GM21423 (cell line): Measurements from ENCODE around the gene GNAZ.
A peak's percentile ranks its signal among the peaks of the same experiment; 100 is the strongest.

Experiments
- ATAC-seq: cut with Tn5 transposase; IDR thresholded peaks from one replicate; pipeline ENCODE4 v1.9.1; 2021; ENCODE audit warnings: mild to moderate bottlenecking, moderate library complexity; ENCODE audit not compliant: unreplicated experiment

The GNAZ gene

DNA sequence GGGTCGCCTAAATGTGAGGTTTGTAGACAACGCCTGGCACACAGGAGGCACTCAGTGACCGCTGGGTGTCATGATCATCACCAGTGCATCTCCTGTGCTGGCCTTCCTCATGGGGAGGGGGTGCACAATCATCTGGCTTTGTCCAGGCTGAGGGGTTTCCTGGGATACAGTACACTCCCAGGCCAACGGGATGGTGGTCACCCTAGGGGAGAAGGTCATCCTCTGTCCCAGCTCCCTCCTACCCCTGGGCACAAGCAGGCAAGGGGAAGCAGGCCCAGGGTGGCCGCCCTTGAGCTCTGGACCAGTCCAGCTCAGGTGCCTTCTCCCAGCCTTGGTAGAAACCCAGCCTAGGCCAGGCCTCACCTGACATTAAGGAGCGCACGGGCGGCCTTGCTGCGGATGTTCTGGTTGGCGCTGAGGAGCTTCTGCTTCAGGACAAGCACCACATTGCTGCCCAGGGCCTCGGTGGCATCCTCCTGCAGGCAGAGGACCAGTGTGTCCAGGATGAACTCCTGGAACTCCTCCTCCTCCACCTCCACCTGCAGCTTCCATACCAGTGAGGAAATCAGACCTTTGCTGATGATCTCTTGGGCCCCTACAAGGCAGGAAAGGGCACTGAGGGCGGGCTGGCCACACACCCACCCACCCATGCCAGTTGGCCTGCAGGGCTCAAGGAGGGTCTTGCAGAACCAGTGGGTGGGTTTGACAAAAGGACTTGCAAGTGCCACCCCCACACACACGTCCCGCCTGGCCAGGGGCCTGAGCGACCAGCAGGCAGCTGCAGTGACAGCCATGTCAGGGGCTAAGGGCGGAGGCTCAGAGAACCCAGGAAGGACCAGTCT lies 6.6 kb upstream of the GNAZ start:
- ATAC-seq: no peak

DNA sequence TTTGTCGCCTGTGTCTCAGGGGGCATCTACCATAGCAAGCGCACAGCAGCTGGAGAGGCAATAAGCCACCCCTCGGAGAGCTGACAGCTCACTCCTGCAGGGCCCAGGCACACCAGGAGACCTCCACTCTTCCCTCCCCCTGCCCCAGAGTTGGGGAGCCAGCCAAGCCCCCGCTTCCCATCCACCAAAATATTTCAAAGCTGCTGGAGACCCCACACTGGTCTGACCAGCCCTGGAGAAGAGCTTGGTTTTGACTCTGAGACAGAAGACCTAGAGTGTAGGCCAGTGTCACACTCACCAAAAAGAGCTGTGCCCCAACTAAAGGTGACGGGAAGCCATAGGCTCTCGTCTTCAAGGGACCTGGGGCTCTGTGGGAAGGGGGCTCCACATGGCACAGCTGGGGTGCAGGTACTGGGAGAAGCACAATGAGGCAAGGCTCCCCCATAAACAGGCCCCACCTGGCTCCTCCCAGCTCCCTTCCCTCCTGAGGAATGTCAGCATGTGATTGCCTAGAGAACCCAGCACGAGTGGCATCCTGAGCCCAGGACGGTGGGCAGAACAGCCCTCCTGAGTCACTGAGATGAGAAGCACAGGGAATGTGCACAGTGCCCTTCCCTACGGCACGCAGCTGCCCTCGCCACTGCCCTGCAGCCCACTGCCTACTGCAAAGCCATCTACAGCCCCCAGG lies 5.8 kb upstream of the GNAZ start:
- ATAC-seq: no peak

DNA sequence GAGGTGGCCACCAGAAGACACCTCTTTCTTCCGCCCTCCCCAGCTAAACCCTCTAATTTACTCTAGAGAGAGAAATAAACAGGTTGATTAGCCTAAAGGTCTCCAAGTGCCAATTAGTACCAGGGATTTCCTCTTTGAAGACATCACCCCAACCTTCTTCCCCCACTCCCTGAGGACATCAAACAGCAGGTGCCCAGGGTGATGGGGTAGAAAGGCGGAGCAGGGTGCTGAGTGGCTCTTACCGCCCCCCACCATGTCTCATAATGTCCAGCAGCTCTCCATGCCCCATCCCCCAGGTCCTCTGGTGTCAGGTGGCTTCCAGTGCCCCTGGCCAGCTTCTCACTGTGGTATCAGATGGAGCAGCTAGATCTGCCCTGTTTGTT lies 5.3 kb upstream of the GNAZ start:
- ATAC-seq: no peak

DNA sequence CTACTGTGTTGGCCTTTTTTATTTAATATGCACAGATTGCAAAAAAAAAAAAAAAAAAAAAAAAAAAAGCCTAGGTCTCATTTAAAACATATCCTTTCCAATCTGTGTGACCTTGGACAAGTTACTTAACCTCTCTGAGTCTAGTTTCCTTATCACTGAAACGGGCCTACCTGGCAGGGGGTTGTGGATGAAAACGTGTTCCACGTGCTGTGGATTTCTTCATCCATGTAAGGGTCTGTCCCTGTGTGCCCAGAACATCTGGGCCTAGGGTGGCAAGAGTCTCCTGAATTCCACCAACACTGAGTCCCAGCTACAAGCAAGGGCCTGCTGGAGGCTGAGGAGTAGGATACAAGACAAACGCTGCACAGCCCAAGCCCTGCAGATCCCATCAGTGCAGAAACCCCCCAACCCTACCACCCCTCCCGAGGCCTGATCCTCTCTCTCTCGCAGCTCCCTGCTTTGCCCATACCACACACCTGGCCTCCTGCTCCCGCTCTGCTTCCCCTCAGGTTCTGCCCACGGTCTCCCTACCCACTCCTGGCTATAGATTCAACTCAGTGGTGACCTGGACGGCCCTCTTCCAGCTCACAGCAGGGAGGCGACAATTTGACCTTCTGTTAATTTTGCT lies 4.7 kb upstream of the GNAZ start:
- ATAC-seq: no peak

DNA sequence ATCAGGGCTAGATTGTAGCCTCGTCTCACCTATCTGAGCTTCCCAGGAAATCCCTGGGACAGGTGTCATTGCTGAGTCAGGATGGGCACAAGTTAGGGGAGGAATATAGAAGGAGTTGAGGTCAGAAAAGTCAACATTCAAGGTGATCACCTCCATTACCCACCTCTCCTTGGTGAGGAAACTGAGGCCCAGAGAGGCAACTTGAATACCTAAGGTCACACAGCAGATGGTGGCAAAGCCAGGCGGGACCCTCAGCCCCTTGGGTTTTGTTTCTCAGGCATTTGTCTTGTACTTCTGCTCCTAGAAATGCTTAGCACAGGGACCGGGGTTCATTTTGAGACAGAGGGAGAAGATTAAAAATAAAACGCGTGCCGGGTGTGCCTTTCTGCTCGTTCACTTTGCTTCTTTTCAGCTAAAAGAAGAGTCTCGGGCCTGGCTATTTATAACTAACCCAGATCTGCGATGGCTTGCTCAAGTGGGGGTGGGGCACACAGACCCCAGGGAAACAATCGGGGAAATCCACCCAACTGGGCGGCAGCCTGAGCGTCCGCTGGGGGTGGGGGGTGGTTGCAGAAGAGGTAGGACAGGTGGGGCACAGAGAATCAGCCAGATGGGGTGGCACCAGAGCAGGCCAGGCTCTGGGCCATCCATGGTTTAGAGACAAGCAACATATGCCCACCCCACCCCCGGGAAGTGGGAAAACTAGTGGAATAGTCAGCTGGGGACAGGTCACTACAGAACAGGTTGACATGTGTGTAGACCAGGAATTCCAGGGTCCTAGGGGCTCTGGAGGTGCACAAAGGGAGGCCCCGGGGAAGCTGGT lies 3.9 kb upstream of the GNAZ start:
- no peak for ATAC-seq

DNA sequence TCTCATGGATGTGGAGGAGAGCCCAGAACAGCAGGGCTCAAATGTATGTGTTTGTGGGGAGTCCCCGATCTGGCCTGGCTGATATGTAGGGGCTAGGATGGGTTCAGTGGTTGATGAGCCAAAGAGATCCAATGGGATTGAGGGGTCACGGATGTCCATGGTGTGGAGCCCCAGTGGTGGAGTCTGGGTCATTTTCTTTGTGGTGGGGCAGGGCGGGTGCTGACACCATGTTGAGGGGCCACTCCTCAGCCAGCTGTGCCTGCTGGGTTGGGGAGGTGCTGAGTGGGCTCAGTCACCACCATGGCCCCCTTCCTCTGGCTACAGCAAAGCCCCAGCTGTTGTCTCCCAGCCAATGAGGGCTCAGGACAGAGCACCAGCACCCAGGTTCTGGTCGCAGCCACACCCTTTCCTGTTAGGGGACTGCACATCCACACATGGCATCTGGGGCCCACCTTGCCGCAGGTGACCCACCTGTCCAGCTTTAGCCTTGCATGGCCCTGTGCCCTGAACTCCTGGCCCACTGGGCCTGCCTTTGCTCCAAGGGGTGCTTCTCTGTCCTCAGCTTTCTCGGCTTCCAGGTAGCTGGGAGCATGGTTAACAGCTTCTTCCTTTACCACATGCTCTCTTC lies 3.2 kb upstream of the GNAZ start:
- no peak for ATAC-seq

DNA sequence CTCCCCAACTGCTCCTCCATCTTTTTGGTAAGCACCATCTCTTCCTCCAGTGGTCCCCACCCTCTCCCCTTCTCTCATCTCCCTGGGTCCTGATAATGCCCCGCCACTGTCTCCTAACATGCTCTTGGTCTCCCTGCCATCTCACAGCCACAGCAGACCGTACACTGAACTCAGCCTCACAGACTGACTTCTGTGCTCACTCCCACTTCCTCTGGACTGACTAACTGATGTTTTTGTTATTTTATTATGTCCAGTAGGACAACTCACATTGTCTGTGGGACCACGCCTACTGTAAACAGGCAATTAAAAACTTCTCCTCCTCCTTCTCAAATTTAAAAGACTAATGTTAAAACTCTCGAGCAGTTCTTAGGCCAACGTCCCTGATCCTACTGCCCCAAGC lies 2.6 kb upstream of the GNAZ start:
- no peak for ATAC-seq

DNA sequence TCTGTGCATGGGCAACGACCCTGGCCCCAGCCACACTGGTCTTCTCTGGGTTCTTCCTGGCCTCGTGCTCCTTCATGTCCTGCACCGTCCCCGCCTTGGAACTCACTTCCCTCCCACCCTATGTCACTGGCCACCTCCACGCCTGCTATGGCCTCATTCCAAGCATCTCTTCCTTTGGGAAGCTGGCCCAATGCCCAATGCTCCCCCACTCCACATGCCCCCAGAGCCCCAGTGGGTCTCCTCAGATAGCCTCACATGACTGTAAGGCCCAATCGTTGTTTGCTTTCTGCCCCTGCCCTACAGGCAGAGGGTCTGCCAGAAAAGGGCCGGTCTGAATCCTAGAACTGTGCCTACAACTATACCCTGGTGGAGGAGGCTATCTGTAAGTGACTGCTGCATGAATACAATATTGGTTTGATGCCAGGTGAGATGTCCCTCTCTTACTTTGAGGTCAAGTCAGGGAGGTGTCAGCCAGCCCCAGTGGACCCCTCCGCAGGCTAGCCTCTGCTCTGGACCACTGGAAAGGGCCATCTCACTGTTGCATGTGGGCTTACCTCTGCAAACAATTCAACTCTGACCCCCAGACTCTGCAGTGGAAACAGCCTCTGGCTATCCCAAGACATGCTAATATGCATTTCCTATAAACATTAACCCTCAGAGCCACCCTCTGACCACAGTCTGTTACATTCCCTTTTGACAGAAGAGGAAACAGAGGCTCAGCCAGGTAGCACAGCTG lies 2.1 kb upstream of the GNAZ start:
- no peak for ATAC-seq

DNA sequence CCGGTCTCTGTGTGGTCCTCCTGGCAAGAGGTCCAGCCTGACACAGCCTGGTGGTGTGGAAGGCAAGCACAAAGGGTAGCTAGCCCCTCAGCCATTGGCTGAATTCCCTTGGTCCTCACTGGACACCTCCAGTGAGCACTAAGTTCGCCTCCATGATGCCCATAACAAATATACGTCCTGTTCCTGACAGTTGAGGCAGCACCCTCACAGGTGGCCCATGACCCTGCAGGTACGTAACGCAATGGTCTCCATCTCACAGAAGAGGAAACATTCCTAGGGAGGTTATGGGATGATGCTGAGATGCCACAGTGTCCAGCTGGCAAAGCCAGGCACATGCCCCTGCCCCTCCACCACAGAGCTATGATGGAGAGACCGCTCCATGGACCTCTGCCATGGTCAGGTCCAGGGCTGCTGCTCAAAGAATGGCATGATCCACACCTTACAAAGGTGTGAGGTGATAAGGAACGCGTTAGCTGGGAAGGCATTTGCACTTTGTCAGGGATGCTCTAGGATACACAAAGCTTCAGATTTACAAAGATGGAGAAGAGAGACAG lies 1.4 kb upstream of the GNAZ start:
- no peak for ATAC-seq

DNA sequence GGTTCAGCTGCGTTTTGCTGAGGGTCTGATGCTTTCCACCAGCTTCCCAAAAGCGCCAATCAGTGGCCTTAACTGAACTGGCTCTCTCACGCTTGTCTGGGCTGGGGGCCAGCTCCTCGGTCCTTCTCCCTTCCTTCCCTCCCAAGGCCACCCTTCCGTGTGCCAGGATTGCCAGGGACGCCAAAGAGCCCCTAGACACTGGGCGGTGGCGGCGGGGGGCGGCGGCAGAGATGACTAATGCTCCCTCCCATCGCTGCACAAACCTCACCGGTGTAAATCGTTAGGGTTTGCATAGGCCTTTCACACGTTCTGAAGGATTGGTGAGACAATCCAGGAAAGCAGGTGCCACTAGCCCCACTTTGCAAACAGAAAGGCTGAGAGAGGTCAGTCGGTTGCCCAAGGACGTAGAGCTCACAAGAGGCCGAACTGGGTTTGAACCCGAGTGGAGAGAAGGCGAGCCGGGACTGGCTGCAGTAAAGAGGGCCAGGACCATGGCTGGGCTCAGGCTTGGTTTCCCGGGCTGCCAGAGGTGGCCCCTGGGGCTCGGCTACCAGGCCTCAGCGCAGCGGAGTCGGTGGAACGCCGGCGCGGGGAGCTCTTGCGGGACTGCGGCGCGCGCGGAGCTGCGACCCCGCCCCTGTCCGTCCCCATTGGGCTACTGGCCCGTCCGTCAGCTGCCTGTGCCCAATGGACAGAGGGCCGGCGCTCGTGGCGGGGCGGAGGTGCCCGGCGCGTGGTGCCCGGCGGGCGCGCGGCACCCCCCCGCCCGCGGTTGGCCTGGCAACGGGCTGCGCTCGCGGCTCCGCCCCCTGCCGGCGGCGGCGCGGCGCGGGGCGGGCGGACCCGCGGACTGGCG lies 589 bp upstream of the GNAZ start:
- ATAC-seq: peak; percentile 72

DNA sequence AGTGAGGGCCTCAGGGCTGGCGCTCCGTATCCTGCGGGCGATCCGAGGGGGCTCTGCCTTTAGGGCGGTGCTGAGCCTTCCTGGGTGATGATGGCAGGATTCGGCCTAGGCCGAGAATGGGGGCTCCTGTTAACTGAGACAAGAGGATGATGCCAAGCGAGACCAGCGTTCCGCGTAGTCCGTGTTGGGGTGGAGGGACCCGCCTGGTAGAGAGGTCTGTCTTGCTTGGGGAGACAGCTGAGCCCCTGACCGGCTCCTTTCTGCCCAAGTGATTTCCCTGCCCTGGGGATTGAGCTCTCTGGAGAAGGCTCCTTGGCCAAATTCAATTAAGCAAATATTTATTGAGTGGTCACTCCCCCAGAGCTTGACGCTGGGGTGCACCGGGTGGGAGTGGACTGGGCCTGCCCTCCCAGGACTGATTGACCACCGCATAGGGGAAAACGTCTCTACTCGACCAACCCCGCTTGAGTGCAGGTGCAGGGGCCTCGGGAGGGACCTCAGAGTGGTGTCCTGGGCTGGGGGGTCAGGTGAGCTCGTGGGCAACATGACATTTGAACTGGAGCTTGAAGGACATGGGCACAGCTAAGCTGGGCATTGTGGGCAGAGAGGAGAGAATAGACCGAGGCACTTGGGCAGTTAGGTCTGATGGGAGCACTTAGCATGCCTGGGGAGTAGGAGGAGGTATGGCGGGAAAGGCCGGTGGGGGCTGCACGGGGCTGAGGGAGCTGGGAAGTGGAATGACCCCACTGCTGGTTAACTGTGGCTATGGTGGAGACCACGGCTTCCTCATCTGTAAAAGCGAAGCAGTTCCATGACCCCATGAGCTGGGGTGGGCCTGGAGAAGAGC lies 1.1 kb downstream of the GNAZ start:
- no peak for ATAC-seq

DNA sequence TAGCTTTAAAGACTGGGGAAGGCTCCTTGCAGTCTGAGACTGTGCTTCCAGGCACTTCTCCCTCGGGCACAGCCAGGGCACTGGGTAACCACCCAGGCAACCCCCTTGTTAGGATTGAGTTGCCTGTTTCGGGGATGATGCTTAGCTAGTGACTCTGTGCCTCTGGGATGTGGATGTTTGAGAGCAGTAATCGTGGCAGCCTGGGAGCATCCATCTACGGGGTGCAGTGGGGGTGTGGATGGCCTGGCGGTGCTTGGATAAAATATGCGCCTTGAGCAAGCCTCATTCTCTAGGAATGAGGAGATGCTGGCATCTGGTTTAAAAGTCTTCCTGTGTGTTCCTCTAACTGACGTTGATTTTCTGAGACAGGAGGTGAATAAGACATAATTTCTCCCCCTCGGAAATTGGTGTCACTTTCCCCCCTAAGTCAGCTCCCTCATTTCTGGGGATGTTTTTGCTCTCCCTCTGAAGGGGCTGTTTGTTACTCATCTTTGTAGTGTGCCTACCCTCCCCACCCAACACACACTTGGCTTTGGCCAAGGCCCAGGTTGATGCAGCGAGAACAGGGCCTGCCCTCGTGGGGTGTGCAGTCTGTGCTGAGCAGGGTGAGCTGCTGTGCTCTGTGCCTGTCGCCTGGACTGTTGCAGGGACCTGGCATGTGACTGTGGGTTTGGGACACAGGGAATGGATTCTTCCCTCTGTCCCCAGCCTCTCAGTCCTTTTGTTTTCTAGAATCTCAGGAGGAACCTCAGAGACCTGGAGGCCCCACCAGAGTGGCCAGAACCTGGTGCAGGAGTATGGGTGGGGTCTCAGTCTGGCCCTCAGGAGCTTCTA lies 2.0 kb downstream of the GNAZ start:
- ATAC-seq: no peak

DNA sequence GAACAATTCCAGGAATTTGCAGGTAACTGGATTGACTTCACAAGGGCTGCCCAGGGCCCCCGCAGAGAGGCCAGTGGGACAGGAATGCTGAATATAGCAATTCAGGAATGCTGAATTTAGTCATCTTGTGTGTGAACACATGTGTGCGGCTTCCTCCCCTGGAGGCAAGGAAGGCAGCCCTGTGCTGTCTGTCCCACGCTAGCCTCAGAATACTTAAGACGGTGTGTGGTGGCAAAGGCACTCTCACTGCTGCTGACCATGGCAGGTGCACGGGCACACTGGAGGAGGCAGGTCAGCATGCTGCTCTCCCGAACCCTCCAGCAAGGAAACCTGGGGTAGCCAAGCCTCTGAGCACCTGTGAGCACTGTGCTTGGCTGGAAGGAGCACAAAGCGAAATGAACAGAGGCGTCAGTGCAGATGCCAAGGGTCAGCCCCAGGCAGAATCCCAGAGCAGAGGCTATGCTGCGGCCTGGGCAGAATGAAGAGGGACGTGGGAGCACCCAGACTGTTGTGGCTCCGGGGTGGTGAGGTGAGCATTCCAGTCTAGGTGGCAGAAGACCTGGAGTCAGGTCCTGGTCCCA lies 2.7 kb downstream of the GNAZ start:
- no peak for ATAC-seq

DNA sequence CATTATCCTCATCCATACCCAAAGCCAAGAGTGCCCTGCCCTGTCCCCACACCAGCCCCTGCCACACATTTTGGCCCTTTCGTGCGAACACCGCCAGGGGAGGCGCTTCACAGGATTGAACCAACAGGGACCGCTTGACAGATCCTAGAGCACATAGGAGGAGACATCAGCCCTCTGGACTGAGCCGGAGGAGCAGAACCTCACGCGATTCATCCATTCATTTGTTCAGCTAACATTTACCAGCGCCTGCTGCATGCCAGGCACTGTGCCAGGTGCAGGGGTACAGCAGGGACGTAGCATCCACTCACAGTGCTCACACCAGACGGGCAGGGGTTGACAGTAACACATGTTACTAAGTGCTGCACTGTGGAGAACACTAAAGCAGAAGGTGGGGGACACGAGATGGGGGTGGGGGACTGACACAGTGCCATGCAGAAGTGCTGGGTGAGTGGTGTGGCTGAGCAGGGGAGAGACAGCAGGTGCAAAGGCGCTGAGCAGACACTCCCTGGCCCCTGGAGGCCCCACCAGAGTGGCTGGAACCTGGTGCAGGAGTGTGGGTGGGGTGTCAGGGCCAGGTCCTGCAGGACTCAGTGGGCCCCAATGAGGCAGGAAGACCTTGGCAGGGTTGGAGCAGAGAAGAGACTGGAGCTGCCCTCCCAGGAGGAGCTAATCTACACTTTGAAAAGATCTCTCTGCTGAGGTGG lies 3.4 kb downstream of the GNAZ start:
- ATAC-seq: no peak

DNA sequence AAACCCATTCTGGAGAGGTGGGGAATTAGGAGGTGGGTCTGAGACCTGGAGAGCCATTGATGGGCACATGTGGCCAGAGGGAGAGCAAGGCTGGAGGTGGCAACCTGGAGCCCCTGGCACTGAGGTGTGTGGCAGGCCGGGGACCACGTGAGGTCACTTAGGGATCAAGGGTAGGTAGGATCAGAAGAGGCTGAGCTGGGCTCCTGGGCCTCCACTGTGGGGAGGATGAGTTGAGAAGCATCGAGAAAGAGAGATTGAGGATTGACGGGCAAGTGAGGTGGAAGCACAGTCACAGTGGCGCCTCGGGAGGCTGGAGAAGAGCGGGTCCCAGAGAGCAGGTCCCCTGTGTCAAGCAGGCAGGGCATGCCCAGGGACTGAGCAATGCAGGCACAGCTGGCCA lies 4.1 kb downstream of the GNAZ start:
- ATAC-seq: no peak

DNA sequence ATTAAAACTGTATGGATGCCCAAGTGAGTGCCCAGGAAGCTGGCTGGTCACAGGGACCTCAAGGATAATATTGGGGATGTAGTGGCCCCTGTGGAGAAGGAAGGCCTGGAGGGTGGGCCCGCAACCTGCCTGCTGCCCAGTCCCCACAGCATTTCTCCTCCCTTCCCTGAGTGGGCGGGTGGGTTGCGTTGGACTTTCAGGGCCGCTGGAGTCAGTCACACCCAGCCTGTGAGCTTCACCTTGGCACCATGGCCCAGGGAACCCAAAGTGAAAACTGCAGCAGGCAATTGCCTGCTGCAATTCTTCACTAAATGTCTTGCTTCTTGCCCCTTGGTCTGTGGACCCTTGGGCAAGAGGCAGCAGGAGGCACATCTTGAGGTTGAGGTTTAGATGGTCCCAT lies 4.7 kb downstream of the GNAZ start:
- no peak for ATAC-seq
